K562 (cell line): ENCODE measurements around the gene YPEL1. TPM values are rescaled to one million over a fixed set of nuclear protein-coding genes. Genes with fewer than 3 reads are reported as not detected.

ENCODE experiments used
- CBX3 ChIP-seq, 2 experiments: IDR thresholded peaks; 1 replicate in 1 of 2; 2 replicates in 1 of 2; pipeline ENCODE4 v1.6.1; 2012; ENCODE audit warnings: inconsistent platforms in 2 of 2, low read length in 2 of 2, borderline replicate concordance in 1 of 2, control low read depth in 1 of 2
- CREBBP ChIP-seq: IDR thresholded peaks from one replicate; pipeline ENCODE4 v1.6.1; 2012; ENCODE audit warnings: low read depth, mild to moderate bottlenecking, control low read depth, inconsistent platforms, low read length
- CSDE1 ChIP-seq, 2 experiments: fragments of 450-650 bp; IDR thresholded peaks; 2 replicates each; pipeline ENCODE4 v1.6.1; 2016; ENCODE audit warnings: mild to moderate bottlenecking in 1 of 2
- EGR1 ChIP-seq: fragments of 450-650 bp; conservative IDR thresholded peaks from 2 replicates; pipeline ENCODE4 v1.6.1; 2017; ENCODE audit warnings: mild to moderate bottlenecking
- ERF ChIP-seq: fragments of 450-650 bp; formaldehyde crosslinking; IDR thresholded peaks from 2 replicates; pipeline ENCODE4 v1.4.0; 2020; ENCODE audit warnings: mild to moderate bottlenecking, mixed read lengths
- ESRRA ChIP-seq: fragments of 450-650 bp; IDR thresholded peaks from 2 replicates; pipeline ENCODE4 v1.6.1; 2014; ENCODE audit warnings: low read depth, mild to moderate bottlenecking, moderate library complexity, borderline replicate concordance
- FOSL1 ChIP-seq: fragments of 200-800 bp; sonication (Bioruptor generic); conservative IDR thresholded peaks from 2 replicates; pipeline ENCODE4 v1.6.1; 2016; ENCODE audit warnings: missing genetic modification characterization, missing compliant biosample characterization
- FOXP4 ChIP-seq: sonication (generic); formaldehyde crosslinking; IDR thresholded peaks from 2 replicates; pipeline ENCODE4 v1.8.0; 2022; ENCODE audit warnings: mild to moderate bottlenecking, missing genetic modification reagents, borderline replicate concordance
- FUS ChIP-seq: fragments of 200-400 bp; formaldehyde crosslinking; optimal IDR thresholded peaks from 2 replicates; pipeline ENCODE3; 2017; ENCODE audit warnings: low read depth, low read length
- GABPB1 ChIP-seq: sonication (generic); formaldehyde crosslinking; IDR thresholded peaks from 2 replicates; pipeline ENCODE4 v1.8.0; 2022; ENCODE audit warnings: mild to moderate bottlenecking, missing genetic modification reagents
- KAT7 ChIP-seq: sonication (generic); formaldehyde crosslinking; IDR thresholded peaks from 2 replicates; pipeline ENCODE4 v1.8.0; 2022; ENCODE audit warnings: missing genetic modification reagents, mild to moderate bottlenecking, borderline replicate concordance
- LARP7 ChIP-seq: fragments of 450-650 bp; IDR thresholded peaks from 2 replicates; pipeline ENCODE4 v1.6.1; 2016
- LCOR ChIP-seq: sonication (generic); formaldehyde crosslinking; IDR thresholded peaks from 2 replicates; pipeline ENCODE4 v1.8.0; 2022; ENCODE audit warnings: mild to moderate bottlenecking, missing genetic modification reagents
- NRF1 ChIP-seq, 2 experiments: fragments of 450-650 bp; IDR thresholded peaks in 1 of 2; conservative IDR thresholded peaks in 1 of 2; 2 replicates each; pipeline ENCODE4 v1.6.1; 2014; ENCODE audit warnings: mild to moderate bottlenecking in 2 of 2
- PHB ChIP-seq: fragments of 250-450 bp; sonication (Bioruptor Pico); IDR thresholded peaks from 2 replicates; pipeline ENCODE4 v1.5.0; 2021
- POLR3G ChIP-seq: IDR thresholded peaks from 2 replicates; pipeline ENCODE4 v1.6.1; 2011; ENCODE audit not compliant: insufficient read length, insufficient replicate concordance; ENCODE audit errors: extremely low read depth
- RBFOX2 ChIP-seq: fragments of 200-400 bp; formaldehyde crosslinking; IDR thresholded peaks from 2 replicates; pipeline ENCODE4 v1.6.1; 2017; ENCODE audit warnings: low read depth, mild to moderate bottlenecking, low read length, moderate library complexity
- SAP30 ChIP-seq: fragments of 200-600 bp; sonication (generic); IDR thresholded peaks from 2 replicates; pipeline ENCODE4 v1.6.1; 2012; ENCODE audit warnings: borderline replicate concordance, low read depth, mild to moderate bottlenecking, moderate library complexity, low read length, control low read depth, inconsistent platforms; ENCODE audit not compliant: insufficient read depth, poor library complexity, severe bottlenecking
- SMAD2 ChIP-seq: fragments of 150-350 bp; IDR thresholded peaks from 2 replicates; pipeline ENCODE4 v1.6.1; 2014; ENCODE audit warnings: low read depth, mild to moderate bottlenecking, low read length
- TRIM24 ChIP-seq, 2 experiments: fragments of 450-650 bp; IDR thresholded peaks; 2 replicates each; pipeline ENCODE4 v1.6.1; 2016
- ZBTB7A ChIP-seq: IDR thresholded peaks from 2 replicates; pipeline ENCODE4 v1.6.1; 2011; ENCODE audit warnings: low read depth, mild to moderate bottlenecking, low read length, moderate library complexity, borderline replicate concordance; ENCODE audit not compliant: control insufficient read depth
- ZNF133 ChIP-seq: fragments of 250-450 bp; sonication (Bioruptor Pico); IDR thresholded peaks from 2 replicates; pipeline ENCODE4 v1.4.0; 2020; ENCODE audit warnings: mild to moderate bottlenecking
- ZNF347 ChIP-seq: fragments of 450-650 bp; formaldehyde crosslinking; IDR thresholded peaks from 2 replicates; pipeline ENCODE4 v1.4.0; 2020; ENCODE audit warnings: low read depth, mild to moderate bottlenecking, moderate library complexity
- polyA plus RNA-seq, 8 experiments: library from polyadenylated mRNA; depleted of rRNA in 4 of 8; stranded (reverse) in 5 of 8; unstranded in 3 of 8; fragments of >200 nt; fragmentation: Nextera tagmentation in 2 of 8; fragmentation: Illumina TruSeq in 1 of 8; extraction: Ambion mirVana in 2 of 8; extraction: Trizol in 1 of 8; gene quantifications; 2 replicates each; pipeline versions ENCODE4 v1.2.1 to v1.2.3, GENCODE V29; 2011 to 2014; ENCODE audit warnings: inconsistent platforms in 1 of 8, missing spikeins in 1 of 8
- total RNA-seq, 7 experiments: library from RNA; depleted of rRNA in 6 of 7; stranded (reverse); fragments of >200 nt in 6 of 7; fragmentation: Illumina TruSeq in 2 of 7; extraction: Trizol in 2 of 7; gene quantifications; 2 replicates each; pipeline versions ENCODE4 v1.2.1 to v1.2.3, GENCODE V29; 2011 to 2021; ENCODE audit warnings: low replicate concordance in 1 of 7
- TF ChIP-seq, protein P1 (sequence below): IDR thresholded peaks from 2 replicates; pipeline ENCODE4 v1.6.1; 2011; ENCODE audit warnings: borderline replicate concordance, low read depth, mild to moderate bottlenecking, moderate library complexity, low read length; ENCODE audit not compliant: insufficient read depth, poor library complexity, severe bottlenecking
- TF ChIP-seq, protein P2 (sequence below): fragments of 250-450 bp; sonication (Bioruptor Pico); IDR thresholded peaks from 2 replicates; pipeline ENCODE4 v1.8.0; 2022; ENCODE audit warnings: inconsistent platforms, mild to moderate bottlenecking, moderate library complexity, borderline replicate concordance

YPEL1 gene
- total and polyA plus RNA-seq, 9 of the 15 experiments (the other 6 are each of a cell fraction or from before 2014, with no cell fraction given), result 0.07 to 2.2 (median 0.46) TPM

GRCh38 chr22:21657360-21658032 is 78.1 kb downstream of the YPEL1 start (continued):
- TF ChIP-seq, protein P1, sequence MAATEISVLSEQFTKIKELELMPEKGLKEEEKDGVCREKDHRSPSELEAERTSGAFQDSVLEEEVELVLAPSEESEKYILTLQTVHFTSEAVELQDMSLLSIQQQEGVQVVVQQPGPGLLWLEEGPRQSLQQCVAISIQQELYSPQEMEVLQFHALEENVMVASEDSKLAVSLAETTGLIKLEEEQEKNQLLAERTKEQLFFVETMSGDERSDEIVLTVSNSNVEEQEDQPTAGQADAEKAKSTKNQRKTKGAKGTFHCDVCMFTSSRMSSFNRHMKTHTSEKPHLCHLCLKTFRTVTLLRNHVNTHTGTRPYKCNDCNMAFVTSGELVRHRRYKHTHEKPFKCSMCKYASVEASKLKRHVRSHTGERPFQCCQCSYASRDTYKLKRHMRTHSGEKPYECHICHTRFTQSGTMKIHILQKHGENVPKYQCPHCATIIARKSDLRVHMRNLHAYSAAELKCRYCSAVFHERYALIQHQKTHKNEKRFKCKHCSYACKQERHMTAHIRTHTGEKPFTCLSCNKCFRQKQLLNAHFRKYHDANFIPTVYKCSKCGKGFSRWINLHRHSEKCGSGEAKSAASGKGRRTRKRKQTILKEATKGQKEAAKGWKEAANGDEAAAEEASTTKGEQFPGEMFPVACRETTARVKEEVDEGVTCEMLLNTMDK, result no peak
- TF ChIP-seq CSDE1 (IDR thresholded peaks at IDR 0.05) (no peak), PHB (CRISPR knock-in tag) (no peak), FOXP4 (no peak), ZNF133 (CRISPR knock-in tag) (no peak), LARP7 (no peak), LCOR (CRISPR knock-in tag) (no peak), FUS (no peak), FOSL1 (no peak), RBFOX2 (no peak), ZNF347 (no peak), ZBTB7A (no peak), TRIM24 (IDR thresholded peaks at IDR 0.05) (no peak), CBX3 (IDR thresholded peaks at IDR 0.05; ENCODE audit: borderline replicate concordance in 1 of 2, low read length in 2 of 2) (no peak), GABPB1 (CRISPR knock-in tag) (no peak), EGR1 (no peak), ERF (CRISPR knock-in tag) (no peak), SMAD2 (no peak), NRF1 (conservative IDR thresholded peaks at IDR 0.05 in 1 of 2, IDR thresholded peaks at IDR 0.05 in 1 of 2) (no peak), CREBBP (no peak), SAP30 (no peak), POLR3G (no peak), ESRRA (no peak), KAT7 (CRISPR knock-in tag) (no peak)
- TF ChIP-seq, protein P2, sequence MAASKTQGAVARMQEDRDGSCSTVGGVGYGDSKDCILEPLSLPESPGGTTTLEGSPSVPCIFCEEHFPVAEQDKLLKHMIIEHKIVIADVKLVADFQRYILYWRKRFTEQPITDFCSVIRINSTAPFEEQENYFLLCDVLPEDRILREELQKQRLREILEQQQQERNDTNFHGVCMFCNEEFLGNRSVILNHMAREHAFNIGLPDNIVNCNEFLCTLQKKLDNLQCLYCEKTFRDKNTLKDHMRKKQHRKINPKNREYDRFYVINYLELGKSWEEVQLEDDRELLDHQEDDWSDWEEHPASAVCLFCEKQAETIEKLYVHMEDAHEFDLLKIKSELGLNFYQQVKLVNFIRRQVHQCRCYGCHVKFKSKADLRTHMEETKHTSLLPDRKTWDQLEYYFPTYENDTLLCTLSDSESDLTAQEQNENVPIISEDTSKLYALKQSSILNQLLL (CRISPR knock-in tag), result no peak
